RWPE1 (cell line): ENCODE data around the gene GPR156.

Experiments used
- CTCF ChIA-PET: fragments of 350-600 bp; sonication (Branson Sonifier 250); formaldehyde crosslinking; extraction: SDS; loops from one replicate; lab custom pipeline; 2021; lab: Yijun Ruan, JAX
- POLR2A ChIA-PET: fragments of 400-600 bp; formaldehyde crosslinking; extraction: SDS; loops from one replicate; lab custom pipeline; 2020; ENCODE audit warnings: antibody characterized with exemption; ENCODE audit not compliant: low non-redundant PET; lab: Yijun Ruan, JAX
- DNase-seq: peaks from one replicate; pipeline ENCODE4 v3.0.0; 2012; ENCODE audit warnings: low spot score
- H3K27ac ChIP-seq: fragments of 450-650 bp; 2 replicates; pipeline ENCODE4 v1.5.1; 2017
- CTCF ChIP-seq: fragments of 450-650 bp; conservative IDR thresholded peaks from 2 replicates; pipeline ENCODE4 v1.5.1; 2017; ENCODE audit warnings: low read depth, mild to moderate bottlenecking

GPR156 gene

GRCh38 chr3:120209425-120209824 is 75.6 kb downstream of the GPR156 start:
- no peak for TF ChIP-seq CTCF
- no peak overlapping the region for H3K27ac ChIP-seq
- DNase-seq = no peak
- POLR2A ChIA-PET = no interaction called here
- CTCF ChIA-PET = no interaction called here

GRCh38 chr3:120204338-120204737 is 80.7 kb downstream of the GPR156 start:
- no peak for DNase-seq
- no peak for TF ChIP-seq CTCF
- no peak overlapping the region for H3K27ac ChIP-seq
- CTCF ChIA-PET = no interaction called here
- POLR2A ChIA-PET = no interaction called here

- ChIA-PET POLR2A (no interaction called here), CTCF (interaction anchor here (0.5 kb wide), 1 partner anchor 268 kb away, joined by 3 read pairs; no protein-coding TSS in a partner anchor)
- DNase-seq = no peak
- peak overlapping the region; percentile 73 for H3K27ac ChIP-seq
- no peak for TF ChIP-seq CTCF
Measured at GRCh38 chr3:120203621-120204020, 81.4 kb downstream of the GPR156 start.

GRCh38 chr3:120203016-120203415 is 82.0 kb downstream of the GPR156 start:
- POLR2A ChIA-PET = no interaction called here
- DNase-seq = peak; percentile 31
- no peak for TF ChIP-seq CTCF
- CTCF ChIA-PET = interaction anchor here (0.5 to 0.7 kb wide), 2 partner anchors 24 to 269 kb away, joined by 3 to 5 read pairs; no protein-coding TSS in a partner anchor
- H3K27ac ChIP-seq = peak overlapping the region; percentile 73

- DNase-seq = no peak
- H3K27ac ChIP-seq = no peak overlapping the region
- CTCF ChIA-PET = interaction anchor here (0.7 kb wide), 1 partner anchor 23 kb away, joined by 5 read pairs; no protein-coding TSS in a partner anchor
- no peak for TF ChIP-seq CTCF
- POLR2A ChIA-PET = no interaction called here
Measured at GRCh38 chr3:120202363-120202762, 82.7 kb downstream of the GPR156 start.

GRCh38 chr3:120200493-120201235 is 84.4 kb downstream of the GPR156 start:
- POLR2A ChIA-PET = interaction anchor here (0.6 kb wide), 1 partner anchor 22 kb away, joined by 5 read pairs; no protein-coding TSS in a partner anchor
- no peak overlapping the region for H3K27ac ChIP-seq
- no peak for TF ChIP-seq CTCF
- CTCF ChIA-PET = no interaction called here
- DNase-seq = no peak
